ENCODE data around the gene ATP11B. TPM values are rescaled to one million over a fixed set of nuclear protein-coding genes. Genes with fewer than 3 reads are reported as not detected.
"Not testable (repeated sequence)": the region's sequence is repeated elsewhere in the genome, so short reads cannot be mapped to it uniquely, and the experiment has no call there.

Gene ATP11B
- total RNA-seq, 1 experiment from 2014 or later: 84.0 TPM

- CTCF ChIA-PET: interaction anchor here (1.7 kb wide), 1 partner anchor 147 kb away, joined by 20 read pairs; no protein-coding TSS in a partner anchor
- Mint-ChIP-seq H3K27ac (ENCODE audit: unreplicated experiment) (no peak overlapping the region), H3K9me3 (ENCODE audit: low read depth, unreplicated experiment) (no peaks in the 10 kb centered on the region), H3K4me3 (ENCODE audit: low read depth, unreplicated experiment) (no peak overlapping the region), H3K36me3 (ENCODE audit: insufficient read depth, unreplicated experiment) (no peaks in the 10 kb centered on the region), H3K4me1 (ENCODE audit: low read depth, unreplicated experiment) (no peaks in the 10 kb centered on the region), H3K27me3 (ENCODE audit: unreplicated experiment) (no peaks in the 10 kb centered on the region)
- intact Hi-C loops (cut with micrococcal nuclease; ENCODE audit: unreplicated experiment): no loop called here
- no peak for TF ChIP-seq CTCF (IDR thresholded peaks at IDR 0.05; ENCODE audit: unreplicated experiment)
- BruUV-seq (replicated peaks): no TSS peak
- DNase-seq: no peak
Observed at GRCh38 chr3:182861348-182861747, 68.0 kb downstream of the ATP11B start.

- peak; percentile 31 for DNase-seq
- intact Hi-C loops (cut with micrococcal nuclease; ENCODE audit: unreplicated experiment): no loop called here
- no TSS peak for BruUV-seq (replicated peaks)
- TF ChIP-seq CTCF (IDR thresholded peaks at IDR 0.05; ENCODE audit: unreplicated experiment): no peak
- Mint-ChIP-seq H3K27me3 (ENCODE audit: unreplicated experiment) (no peaks in the 10 kb centered on the region), H3K27ac (ENCODE audit: unreplicated experiment) (no peak overlapping the region), H3K4me3 (ENCODE audit: low read depth, unreplicated experiment) (no peak overlapping the region), H3K4me1 (ENCODE audit: low read depth, unreplicated experiment) (no peaks in the 10 kb centered on the region), H3K9me3 (ENCODE audit: low read depth, unreplicated experiment) (no peaks in the 10 kb centered on the region), H3K36me3 (ENCODE audit: insufficient read depth, unreplicated experiment) (no peaks in the 10 kb centered on the region)
- CTCF ChIA-PET: interaction anchor here (0.6 to 1.7 kb wide), 4 partner anchors 18 to 339 kb away, joined by 3 to 20 read pairs (median 3); no protein-coding TSS in a partner anchor
Observed at GRCh38 chr3:182862159-182862860, 69.0 kb downstream of the ATP11B start.

- no peak overlapping the region for H3K4me3 Mint-ChIP-seq (ENCODE audit: low read depth, unreplicated experiment)
- intact Hi-C loops (cut with micrococcal nuclease; ENCODE audit: unreplicated experiment): no loop called here
- CTCF ChIA-PET: no interaction called here
- peaks cover 3% of the 10 kb centered on the region for H3K36me3 Mint-ChIP-seq (ENCODE audit: insufficient read depth, unreplicated experiment)
- no peak overlapping the region for H3K27ac Mint-ChIP-seq (ENCODE audit: unreplicated experiment)
- H3K27me3 Mint-ChIP-seq (ENCODE audit: unreplicated experiment): no peaks in the 10 kb centered on the region
- no peak for TF ChIP-seq CTCF (IDR thresholded peaks at IDR 0.05; ENCODE audit: unreplicated experiment)
- DNase-seq: no peak
- no peaks in the 10 kb centered on the region for H3K4me1 Mint-ChIP-seq (ENCODE audit: low read depth, unreplicated experiment)
- no peaks in the 10 kb centered on the region for H3K9me3 Mint-ChIP-seq (ENCODE audit: low read depth, unreplicated experiment)
- BruUV-seq (replicated peaks): no TSS peak
Observed at GRCh38 chr3:182869059-182869458, 75.8 kb downstream of the ATP11B start.

GRCh38 chr3:182870917-182871316 lies 77.6 kb downstream of the ATP11B start:
- DNase-seq; intact Hi-C loops (cut with micrococcal nuclease; ENCODE audit: unreplicated experiment); H3K4me3 Mint-ChIP-seq (ENCODE audit: low read depth, unreplicated experiment); H3K27me3 Mint-ChIP-seq (ENCODE audit: unreplicated experiment); BruUV-seq (replicated peaks); H3K36me3 Mint-ChIP-seq (ENCODE audit: insufficient read depth, unreplicated experiment); H3K27ac Mint-ChIP-seq (ENCODE audit: unreplicated experiment); H3K4me1 Mint-ChIP-seq (ENCODE audit: low read depth, unreplicated experiment); H3K9me3 Mint-ChIP-seq (ENCODE audit: low read depth, unreplicated experiment): not testable (repeated sequence)
- CTCF ChIA-PET: interaction anchor here (0.6 to 0.7 kb wide), 2 partner anchors 31 to 163 kb away, joined by 3 to 9 read pairs; no protein-coding TSS in a partner anchor

- CTCF ChIA-PET: no interaction called here
- Mint-ChIP-seq H3K27me3 (ENCODE audit: unreplicated experiment) (no peaks in the 10 kb centered on the region), H3K36me3 (ENCODE audit: insufficient read depth, unreplicated experiment) (peaks cover 5% of the 10 kb centered on the region), H3K9me3 (ENCODE audit: low read depth, unreplicated experiment) (no peaks in the 10 kb centered on the region), H3K4me3 (ENCODE audit: low read depth, unreplicated experiment) (no peak overlapping the region), H3K4me1 (ENCODE audit: low read depth, unreplicated experiment) (no peaks in the 10 kb centered on the region), H3K27ac (ENCODE audit: unreplicated experiment) (no peak overlapping the region)
- DNase-seq: no peak
- BruUV-seq (replicated peaks): no TSS peak
- no peak for TF ChIP-seq CTCF (IDR thresholded peaks at IDR 0.05; ENCODE audit: unreplicated experiment)
- intact Hi-C loops (cut with micrococcal nuclease; ENCODE audit: unreplicated experiment): no loop called here
Observed at GRCh38 chr3:182879031-182879611, 85.8 kb downstream of the ATP11B start.

Data from Calu3 (cell line).